H1 (cell line): ENCODE measurements around the gene SNCAIP. TPM values are rescaled to one million over a fixed set of nuclear protein-coding genes. Genes with fewer than 3 reads are reported as not detected.

Experiments
- CTCF ChIA-PET: fragments of 300-600 bp; sonication (Branson Sonifier 250); formaldehyde crosslinking; loops from one replicate; lab custom pipeline; 2021; ENCODE audit not compliant: partially characterized antibody; lab: Charles Lee
- POLR2A ChIA-PET: fragments of 300-600 bp; sonication (Branson Sonifier 250); formaldehyde crosslinking; loops from one replicate; lab custom pipeline; 2021; ENCODE audit warnings: inconsistent platforms; ENCODE audit not compliant: partially characterized antibody; lab: Charles Lee
- DNase-seq, 2 experiments: peaks; one replicate each; pipeline versions ENCODE4 v3.0.0 to v3.0.0-alpha.2; 2010 to 2022; ENCODE audit warnings: low spot score in 2 of 2, low read depth in 1 of 2, mixed read lengths in 1 of 2
- FAIRE-seq: peaks from 2 replicates; lab custom pipeline; 2011; peaks lifted over from hg19 to GRCh38; lab: Jason Lieb, UNC
- H2AFZ ChIP-seq: 2 replicates; pipeline ENCODE4 v1.8.1; 2012; ENCODE audit warnings: low read length, inconsistent platforms
- H2AK5ac ChIP-seq: 2 replicates; pipeline ENCODE4 v1.6.1; 2013; ENCODE audit warnings: low read depth, low read length
- H2BK120ac ChIP-seq: replicated peaks from 2 replicates; pipeline ENCODE3; 2013; ENCODE audit warnings: low read depth, low read length, inconsistent platforms
- H2BK12ac ChIP-seq: 2 replicates; pipeline ENCODE4 v1.6.1; 2013; ENCODE audit warnings: low read depth, low read length
- H2BK15ac ChIP-seq: 2 replicates; pipeline ENCODE4 v1.6.1; 2013; ENCODE audit warnings: low read length
- H2BK20ac ChIP-seq: 2 replicates; pipeline ENCODE4 v1.6.1; 2013; ENCODE audit warnings: low read length
- H2BK5ac ChIP-seq: 2 replicates; pipeline ENCODE4 v1.6.1; 2013; ENCODE audit warnings: low read depth, low read length
- H3K14ac ChIP-seq: 2 replicates; pipeline ENCODE4 v1.6.1; 2013; ENCODE audit warnings: inconsistent platforms; ENCODE audit not compliant: insufficient read length
- H3K18ac ChIP-seq: 2 replicates; pipeline ENCODE4 v1.6.1; 2013; ENCODE audit warnings: low read length; ENCODE audit errors: extremely low read depth
- H3K23ac ChIP-seq: 2 replicates; pipeline ENCODE4 v1.6.1; 2013; ENCODE audit warnings: inconsistent platforms; ENCODE audit not compliant: insufficient read length
- H3K23me2 ChIP-seq: 2 replicates; pipeline ENCODE4 v1.6.1; 2013; ENCODE audit warnings: low read depth, low read length
- H3K27ac ChIP-seq: 2 replicates; pipeline ENCODE4 v1.6.1; 2011; ENCODE audit warnings: low read depth, low read length, inconsistent platforms
- H3K27me3 ChIP-seq, 4 experiments: replicated peaks in 1 of 4; 1 replicate in 1 of 4; 2 replicates in 3 of 4; pipeline versions ENCODE4 v1.6.1 to v1.8.1; 2011 to 2013; ENCODE audit warnings: low read length in 3 of 4, mild to moderate bottlenecking in 3 of 4, inconsistent platforms in 2 of 4, mixed read lengths in 2 of 4, moderate library complexity in 1 of 4; ENCODE audit not compliant: control insufficient read depth in 3 of 4, insufficient read depth in 3 of 4; ENCODE audit errors: extremely low read depth in 1 of 4
- H3K36me3 ChIP-seq, 4 experiments: 2 replicates each; pipeline versions ENCODE4 v1.6.1 to v1.8.1; 2011 to 2013; ENCODE audit warnings: mild to moderate bottlenecking in 4 of 4, low read length in 3 of 4, moderate library complexity in 2 of 4, control low read depth in 1 of 4, inconsistent platforms in 1 of 4; ENCODE audit not compliant: insufficient read depth in 4 of 4, control insufficient read depth in 2 of 4
- H3K4ac ChIP-seq: replicated peaks from 2 replicates; pipeline ENCODE3; 2013; ENCODE audit warnings: low read length, low read depth, mixed read lengths, inconsistent platforms; ENCODE audit not compliant: insufficient read length
- H3K4me1 ChIP-seq, 4 experiments: replicated peaks in 1 of 4; 1 replicate in 1 of 4; 2 replicates in 3 of 4; pipeline versions ENCODE4 v1.6.1 to v1.8.1; 2011 to 2013; ENCODE audit warnings: low read length in 3 of 4, inconsistent platforms in 2 of 4, mixed read lengths in 1 of 4; ENCODE audit not compliant: insufficient read depth in 4 of 4, control insufficient read depth in 3 of 4
- H3K4me2 ChIP-seq, 2 experiments: 2 replicates each; pipeline versions ENCODE4 v1.6.1 to v1.8.1; 2011 to 2013; ENCODE audit warnings: low read depth in 2 of 2, low read length in 2 of 2, control low read depth in 1 of 2, inconsistent platforms in 1 of 2, mild to moderate bottlenecking in 1 of 2; ENCODE audit not compliant: insufficient read depth in 1 of 2
- H3K4me3 ChIP-seq, 4 experiments: fragments of 200-600, 300-600 bp in 1 of 4; sonication (generic), shearing (Covaris generic), sonication (Bioruptor Twin) in 1 of 4; 2 replicates each; pipeline versions ENCODE4 v1.5.1 to v1.8.1; 2011 to 2016; ENCODE audit warnings: low read length in 4 of 4, low read depth in 3 of 4, control low read depth in 2 of 4, inconsistent platforms in 2 of 4, mild to moderate bottlenecking in 2 of 4, mixed read lengths in 1 of 4, moderate library complexity in 1 of 4; ENCODE audit not compliant: insufficient read depth in 2 of 4; ENCODE audit errors: extremely low read depth in 1 of 4
- H3K56ac ChIP-seq: replicated peaks from 2 replicates; pipeline ENCODE3; 2013; ENCODE audit warnings: low read depth, mild to moderate bottlenecking, mixed read lengths, low read length, inconsistent platforms; ENCODE audit not compliant: insufficient read length
- H3K79me1 ChIP-seq: 2 replicates; pipeline ENCODE4 v1.6.1; 2013; ENCODE audit warnings: low read depth, low read length, control low read depth
- H3K79me2 ChIP-seq, 2 experiments: 2 replicates each; pipeline versions ENCODE4 v1.6.1 to v1.8.1; 2012 to 2013; ENCODE audit warnings: low read length in 2 of 2, mild to moderate bottlenecking in 2 of 2, inconsistent platforms in 1 of 2; ENCODE audit not compliant: insufficient read depth in 2 of 2, control insufficient read depth in 1 of 2
- H3K9ac ChIP-seq, 4 experiments: replicated peaks in 1 of 4; 1 replicate in 1 of 4; 2 replicates in 3 of 4; pipeline versions ENCODE4 v1.6.1 to v1.8.1; 2011 to 2013; ENCODE audit warnings: low read depth in 3 of 4, low read length in 3 of 4, control low read depth in 2 of 4, mild to moderate bottlenecking in 2 of 4, moderate library complexity in 2 of 4, inconsistent platforms in 1 of 4; ENCODE audit errors: extremely low read depth in 1 of 4
- H3K9me3 ChIP-seq, 2 experiments: 2 replicates each; pipeline versions ENCODE4 v1.6.1 to v1.8.1; 2012 to 2013; ENCODE audit warnings: mild to moderate bottlenecking in 2 of 2, moderate library complexity in 2 of 2, control low read depth in 1 of 2, inconsistent platforms in 1 of 2, low read depth in 1 of 2, low read length in 1 of 2, mixed read lengths in 1 of 2; ENCODE audit not compliant: insufficient read depth in 2 of 2
- H4K20me1 ChIP-seq, 2 experiments: replicated peaks in 1 of 2; 2 replicates each; pipeline versions ENCODE3 to v1.8.1; 2011 to 2013; ENCODE audit warnings: inconsistent platforms in 2 of 2, low read length in 2 of 2, mild to moderate bottlenecking in 1 of 2; ENCODE audit not compliant: insufficient read depth in 2 of 2, control insufficient read depth in 1 of 2
- H4K5ac ChIP-seq: 2 replicates; pipeline ENCODE4 v1.6.1; 2013; ENCODE audit warnings: low read length, low read depth, mixed read lengths, inconsistent platforms; ENCODE audit not compliant: insufficient read length
- H4K8ac ChIP-seq: 2 replicates; pipeline ENCODE4 v1.8.0; 2013; ENCODE audit warnings: mild to moderate bottlenecking, moderate library complexity, low read length, inconsistent platforms; ENCODE audit not compliant: insufficient read depth; ENCODE audit errors: extremely low read depth
- H4K91ac ChIP-seq: replicated peaks from 2 replicates; pipeline ENCODE3; 2013; ENCODE audit warnings: low read length, mixed read lengths, inconsistent platforms; ENCODE audit not compliant: insufficient read length
- ATF2 ChIP-seq: IDR thresholded peaks from 2 replicates; pipeline ENCODE4 v1.6.1; 2012; ENCODE audit warnings: low read length, inconsistent platforms
- EZH2 ChIP-seq: fragments of 200-600 bp; sonication (generic); IDR thresholded peaks from 2 replicates; pipeline ENCODE4 v1.7.1; 2012; ENCODE audit warnings: low read depth, mild to moderate bottlenecking, moderate library complexity, low read length, inconsistent platforms; ENCODE audit not compliant: severe bottlenecking
- HDAC6 ChIP-seq: IDR thresholded peaks from one replicate; pipeline ENCODE4 v1.7.1; 2012; ENCODE audit warnings: low read depth, mild to moderate bottlenecking, inconsistent platforms, low read length, moderate library complexity
- KDM1A ChIP-seq: fragments of 200-600, 300-600 bp; sonication (generic); IDR thresholded peaks from 2 replicates; pipeline ENCODE4 v1.7.1; 2016; ENCODE audit warnings: mild to moderate bottlenecking, low read length, borderline replicate concordance
- KDM4A ChIP-seq: IDR thresholded peaks from one replicate; pipeline ENCODE4 v1.7.1; 2012; ENCODE audit warnings: low read depth, mild to moderate bottlenecking, moderate library complexity, low read length, inconsistent platforms; ENCODE audit not compliant: severe bottlenecking
- RFX5 ChIP-seq: IDR thresholded peaks from 2 replicates; pipeline ENCODE4 v1.6.1; 2011; ENCODE audit warnings: low read depth, low read length, improper control_type of control experiment, borderline replicate concordance
- RNF2 ChIP-seq: fragments of 200-900, 300-1000 bp; sonication (generic); IDR thresholded peaks from 2 replicates; pipeline ENCODE4 v1.7.1; 2016; ENCODE audit warnings: borderline replicate concordance, low read depth, mild to moderate bottlenecking, antibody characterized with exemption, low read length; ENCODE audit not compliant: poor library complexity, severe bottlenecking; ENCODE audit errors: missing control alignments
- RXRA ChIP-seq: IDR thresholded peaks from 2 replicates; pipeline ENCODE4 v1.6.1; 2011; ENCODE audit warnings: low read depth, mild to moderate bottlenecking, low read length, moderate library complexity; ENCODE audit not compliant: insufficient read depth
- SAP30 ChIP-seq: fragments of 300-600 bp; sonication (generic); IDR thresholded peaks from 2 replicates; pipeline ENCODE4 v1.7.1; 2012; ENCODE audit warnings: low read length, moderate library complexity, mild to moderate bottlenecking, inconsistent platforms; ENCODE audit not compliant: insufficient read depth, insufficient replicate concordance
- YY1 ChIP-seq: IDR thresholded peaks from 2 replicates; pipeline ENCODE4 v1.6.1; 2011; ENCODE audit warnings: low read depth, mild to moderate bottlenecking, low read length
- WGBS, 2 experiments: shearing (Covaris generic) in 1 of 2; methylation state at CpG; one replicate each; pipeline versions ENCODE4 v1.1.6 to v1.1.7; 2013 to 2015; ENCODE audit warnings: low lambda C conversion rate in 2 of 2, mixed read lengths in 2 of 2, inconsistent platforms in 1 of 2, low coverage in 1 of 2, missing lambda C conversion rate in 1 of 2; ENCODE audit not compliant: insufficient replicate concordance in 2 of 2, insufficient coverage in 1 of 2, insufficient read length in 1 of 2; ENCODE audit errors: extremely low coverage in 1 of 2, missing lambda C conversion rate in 1 of 2; 5-methylcytosine and 5-hydroxymethylcytosine counted together
- polyA plus RNA-seq, 7 experiments: library from polyadenylated mRNA; depleted of rRNA in 3 of 7; stranded (reverse) in 5 of 7; unstranded in 2 of 7; fragments of >200 nt in 5 of 7; fragments of 200-250 nt in 2 of 7; gene quantifications; 1 replicate in 5 of 7; 2 replicates in 1 of 7; 4 replicates in 1 of 7; pipeline versions ENCODE4 v1.2.1 to v1.2.3, GENCODE V29; 2011 to 2013; ENCODE audit warnings: missing spikeins in 2 of 7, mixed read lengths in 2 of 7
- total RNA-seq: library from RNA; stranded (reverse); fragmentation: NEBNext Ultra II Directional; extraction: Animal tissue kit (Norgen Biotek cat#: 25700); gene quantifications from 2 replicates; pipeline ENCODE4 v1.2.1, GENCODE V29; 2021

SNCAIP gene
- total and polyA plus RNA-seq, 2 of the 8 experiments (the other 6 are each of a cell fraction or from before 2014, with no cell fraction given), result 3.9 to 9.0 TPM

DNA sequence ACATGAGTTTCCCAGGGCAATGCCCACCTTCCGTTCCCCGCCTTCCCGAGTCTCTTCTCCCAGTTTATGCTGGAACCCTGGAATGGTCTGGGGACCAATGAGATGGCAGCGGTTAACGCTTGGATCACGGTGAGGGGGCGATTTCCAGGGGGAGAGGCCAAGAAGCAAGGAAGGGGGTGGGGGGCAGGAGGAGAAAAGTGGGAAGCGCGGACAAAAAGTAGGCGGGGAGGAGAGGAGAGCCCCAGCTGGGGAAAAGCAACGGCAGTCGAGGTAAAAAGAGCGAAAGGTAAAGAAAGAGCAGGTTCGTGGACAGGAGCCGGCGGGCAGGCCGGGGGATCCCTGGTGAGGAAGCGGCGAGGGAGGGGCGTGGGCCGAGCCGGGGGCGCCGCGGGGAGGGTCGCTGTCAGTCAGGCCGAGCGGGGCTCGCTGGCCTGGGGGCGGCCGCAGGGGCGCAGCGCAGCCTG, 508 bp upstream of the SNCAIP start:
- Histone ChIP-seq H2AFZ (0 out of 2 replicates have a peak overlapping the region, but pooled peaks have one; percentile 57), H3K56ac (no peak overlapping the region), H3K9ac (peak overlapping the region in 1 of 4 experiments; percentile 5; a peak in 1 of 7 replicates), H3K4ac (no peak overlapping the region), H2BK120ac (no peak overlapping the region), H3K27ac (no peak overlapping the region), H4K91ac (no peak overlapping the region), H2BK5ac (no peak overlapping the region), H2BK12ac (no peak overlapping the region), H4K20me1 (no peaks in the 10 kb centered on the region), H3K18ac (no peak overlapping the region), H2BK15ac (no peak overlapping the region), H3K79me1 (0 out of 2 replicates have a peak, but pooled peaks cover 2% of the 10 kb centered on the region), H3K14ac (no peak overlapping the region), H4K5ac (no peak overlapping the region), H3K27me3 (peaks cover 0 to 21% (median 13%) of the 10 kb centered on the region in 4 experiments; a peak in 5 of 7 replicates), H3K4me1 (peaks cover 0 to 5% (median 3%) of the 10 kb centered on the region in 4 experiments; a peak in 5 of 7 replicates), H4K8ac (no peak overlapping the region), H3K23me2 (peaks cover 9% of the 10 kb centered on the region), H2BK20ac (no peak overlapping the region), H3K79me2 (no peaks in the 10 kb centered on the region), H2AK5ac (no peak overlapping the region), H3K4me2 (peak overlapping the region; percentile 75 to 89), H3K36me3 (no peaks in the 10 kb centered on the region), H3K4me3 (peak overlapping the region; percentile 39 to 73 (median 56); a peak in 6 of 8 replicates), H3K23ac (no peak overlapping the region), H3K9me3 (peaks cover 0 to 2% of the 10 kb centered on the region in 2 experiments; a peak in 1 of 4 replicates)
- ChIA-PET POLR2A (no interaction called here), CTCF (no interaction called here)
- FAIRE-seq (no peak), DNase-seq (peak in 1 of 2 experiments; percentile 69)
- WGBS, 2 experiments, result 5% methylated on average over 4 of the region's 33 CpGs; no CpG with 5 or more reads in 1 of the 2 experiments
- TF ChIP-seq ATF2 (no peak), YY1 (no peak), EZH2 (peak; percentile 8), RFX5 (no peak), SAP30 (no peak), HDAC6 (no peak), RXRA (no peak), KDM1A (no peak), KDM4A (peak; percentile 46), RNF2 (no peak)
